GM18502 (cell line): ENCODE data around the gene TNS1.

Source experiments
- ATAC-seq: cut with Tn5 transposase; IDR thresholded peaks from one replicate; pipeline ENCODE4 v1.9.1; 2021; ENCODE audit warnings: mild to moderate bottlenecking; ENCODE audit not compliant: unreplicated experiment, poor library complexity

The TNS1 gene

GRCh38 chr2:217773539-217773938 lies 229.3 kb downstream of the TNS1 start:
- ATAC-seq: no peak

DNA sequence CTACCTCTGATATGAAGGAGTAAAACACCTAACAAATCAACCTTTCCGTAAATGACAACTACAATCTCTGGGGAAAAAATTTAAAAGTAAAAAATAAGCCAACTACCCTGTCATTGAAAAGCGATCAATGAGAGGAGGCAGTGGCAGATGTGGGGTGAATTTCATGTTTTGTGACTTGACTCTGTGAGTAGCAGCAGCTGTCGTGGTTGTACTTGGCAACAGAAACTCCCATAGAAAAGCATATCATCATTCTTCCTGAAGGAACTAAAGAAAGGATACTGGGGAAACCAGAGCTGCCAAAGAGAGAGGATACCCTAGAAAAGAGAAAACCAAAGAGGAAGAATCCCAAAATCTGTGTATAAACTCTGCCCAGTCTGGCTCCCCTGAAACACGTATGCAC lies 236.4 kb downstream of the TNS1 start:
- ATAC-seq: no peak

DNA sequence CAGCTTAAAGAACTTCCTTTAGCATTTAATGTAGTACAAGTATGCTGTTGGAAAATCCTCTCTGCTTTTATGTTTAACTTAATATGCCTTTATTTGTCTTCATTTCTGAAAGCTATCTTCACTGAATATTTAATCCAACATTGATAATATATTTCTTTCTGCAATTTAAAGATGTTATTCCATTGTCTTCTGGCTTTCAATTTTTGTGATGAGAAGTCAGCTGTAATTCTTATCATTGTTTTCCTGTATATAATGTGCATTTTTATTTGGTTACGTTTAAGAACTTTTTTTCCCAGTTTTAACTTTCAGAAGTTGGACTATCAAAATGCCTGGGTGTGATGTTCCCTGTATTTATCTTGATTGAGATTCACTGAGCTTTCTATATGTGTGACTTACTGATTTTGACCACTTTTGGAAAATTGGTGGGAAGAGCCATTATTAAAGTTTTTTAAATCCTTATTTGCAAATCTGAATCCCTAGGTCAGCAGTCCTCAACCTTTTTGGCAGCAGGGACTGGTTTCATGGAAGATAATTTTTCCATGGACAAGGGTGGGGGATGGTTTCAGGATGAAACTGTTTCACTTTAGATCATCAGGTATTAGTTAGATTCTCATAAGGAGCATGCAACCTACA lies 241.0 kb downstream of the TNS1 start:
- no peak for ATAC-seq

GRCh38 chr2:217759991-217760390 lies 242.8 kb downstream of the TNS1 start:
- ATAC-seq: no peak

DNA sequence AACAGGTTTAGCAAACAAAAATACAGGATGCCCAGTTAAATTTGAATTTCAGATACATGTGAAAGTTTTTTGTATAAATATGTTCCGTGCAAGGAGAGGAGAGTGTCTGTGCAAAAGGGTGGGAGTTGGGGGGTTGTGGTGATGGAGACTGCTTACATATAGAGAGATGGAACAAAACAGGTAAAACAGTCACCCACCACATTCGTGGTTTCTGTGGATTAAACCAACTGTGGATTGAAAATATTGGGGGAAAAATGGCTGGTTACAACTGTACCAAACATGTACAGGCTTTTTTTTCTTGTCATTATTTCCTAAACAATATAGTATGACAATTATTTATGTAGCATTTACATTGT lies 245.7 kb downstream of the TNS1 start:
- ATAC-seq: no peak

- ATAC-seq: no peak
Observed at GRCh38 chr2:217756375-217757107, 246.3 kb downstream of the TNS1 start.

GRCh38 chr2:217755027-217755745 lies 247.6 kb downstream of the TNS1 start:
- no peak for ATAC-seq

DNA sequence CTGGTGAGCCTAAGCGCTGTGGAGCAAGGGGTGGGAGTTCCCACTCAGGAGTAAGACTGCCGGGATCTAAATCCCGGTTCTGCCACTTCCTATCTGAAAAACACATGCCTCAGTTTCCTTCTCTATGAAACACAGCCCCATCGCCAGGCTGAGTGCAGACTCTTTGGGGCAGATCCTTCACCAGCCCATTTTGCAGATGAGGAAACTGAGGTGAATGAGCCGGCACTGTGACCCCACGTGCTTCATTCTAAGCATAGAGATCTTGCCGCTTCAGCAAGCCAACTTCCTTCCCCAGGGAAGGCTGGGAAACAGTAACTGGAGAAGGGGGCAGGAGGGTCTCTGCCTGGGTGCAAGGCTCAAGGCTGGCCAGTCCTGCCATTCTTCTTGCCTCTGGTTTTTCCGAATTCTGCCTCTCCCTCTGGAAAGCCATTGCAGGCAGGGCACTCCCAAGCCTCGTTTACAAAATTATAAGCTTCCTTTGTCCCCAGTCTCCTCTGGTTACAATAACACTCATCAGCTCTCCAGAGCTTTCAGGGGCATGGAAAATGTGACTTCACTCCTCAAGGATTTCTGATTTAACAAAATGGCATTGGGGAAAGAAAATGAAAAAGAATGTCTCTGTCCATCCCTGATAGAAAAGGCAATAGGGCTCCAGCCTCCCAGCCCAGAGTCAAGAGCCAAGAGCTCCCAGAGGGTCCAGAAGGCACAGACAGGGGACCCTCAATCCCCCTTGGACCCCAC lies 249.2 kb downstream of the TNS1 start:
- ATAC-seq: no peak

GRCh38 chr2:217752714-217753459 lies 249.9 kb downstream of the TNS1 start:
- ATAC-seq: no peak

DNA sequence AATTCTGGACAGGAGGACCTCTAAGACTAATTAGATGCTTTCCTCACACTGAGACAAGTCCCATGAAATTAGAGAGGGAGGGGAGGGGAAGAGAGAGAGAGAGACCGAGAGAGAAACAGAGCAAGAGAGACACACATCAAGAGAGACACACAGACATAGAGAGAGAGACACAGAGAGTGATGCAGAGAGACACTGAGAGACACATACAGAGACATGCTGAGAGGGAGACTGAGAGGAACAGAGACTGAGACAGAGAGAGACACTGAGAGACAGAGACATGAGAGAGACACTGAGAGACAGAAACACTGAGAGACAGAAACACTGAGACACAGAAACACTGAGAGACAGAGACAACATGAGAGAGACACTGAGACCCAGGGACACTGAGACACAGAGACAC lies 250.8 kb downstream of the TNS1 start:
- ATAC-seq: no peak

DNA sequence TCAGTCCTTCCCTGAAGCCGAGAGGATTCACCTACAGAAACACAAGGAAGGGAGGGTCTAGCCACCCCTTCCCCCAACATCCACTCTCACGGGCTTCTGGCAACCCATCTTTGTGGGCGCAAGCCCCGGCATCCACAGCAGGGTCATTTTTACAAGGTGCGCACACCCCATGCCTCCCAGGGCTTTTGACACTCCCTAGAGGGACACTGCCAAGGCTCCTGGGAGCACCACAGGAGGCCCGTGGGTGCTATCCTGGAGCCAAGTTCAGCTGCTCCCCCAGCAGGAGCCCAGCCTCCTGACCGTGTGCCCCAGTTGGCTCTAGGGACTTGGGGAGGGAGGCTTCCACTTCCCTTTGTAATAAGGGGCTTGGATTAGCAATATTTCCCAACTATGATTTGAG lies 251.6 kb downstream of the TNS1 start:
- no peak for ATAC-seq
